22Rv1 (cell line): ENCODE measurements around the gene LHX8.
"Not testable (repeated sequence)": the region's sequence is repeated elsewhere in the genome, so short reads cannot be mapped to it uniquely, and the experiment has no call there.

Experiments used
- H3K27ac ChIP-seq: fragments of 450-650 bp; 2 replicates; pipeline ENCODE4 v1.5.1; 2017
- CTCF ChIP-seq: fragments of 450-650 bp; IDR thresholded peaks from 2 replicates; pipeline ENCODE4 v1.5.1; 2017; ENCODE audit warnings: mild to moderate bottlenecking
- ZFX ChIP-seq: fragments of 450-650 bp; IDR thresholded peaks from 2 replicates; pipeline ENCODE4 v1.6.1; 2017; ENCODE audit warnings: antibody characterized with exemption, borderline replicate concordance

Gene LHX8

GRCh38 chr1:75170011-75170410 is 35.8 kb downstream of the LHX8 start:
- TF ChIP-seq ZFX (no peak), CTCF (no peak)
- no peak overlapping the region for H3K27ac ChIP-seq

GRCh38 chr1:75170981-75171380 is 36.8 kb downstream of the LHX8 start:
- TF ChIP-seq ZFX: no peak
- no peak for TF ChIP-seq CTCF
- no peak overlapping the region for H3K27ac ChIP-seq

GRCh38 chr1:75171876-75172275 is 37.7 kb downstream of the LHX8 start:
- TF ChIP-seq CTCF: no peak
- no peak for TF ChIP-seq ZFX
- H3K27ac ChIP-seq: no peak overlapping the region

- no peak for TF ChIP-seq CTCF
- no peak for TF ChIP-seq ZFX
- no peak overlapping the region for H3K27ac ChIP-seq
These were observed 38.4 kb downstream of the LHX8 start for GRCh38 chr1:75172556-75172955.

- no peak for TF ChIP-seq CTCF
- TF ChIP-seq ZFX: no peak
- H3K27ac ChIP-seq: no peak overlapping the region
These were observed 40.0 kb downstream of the LHX8 start for GRCh38 chr1:75174031-75174760.

- H3K27ac ChIP-seq: not testable (repeated sequence)
These were observed 47.2 kb downstream of the LHX8 start for GRCh38 chr1:75181214-75181955.

- no peak overlapping the region for H3K27ac ChIP-seq
- TF ChIP-seq ZFX (no peak), CTCF (no peak)
These were observed 54.7 kb downstream of the LHX8 start for GRCh38 chr1:75188892-75189291.
